OCI-LY7 (cell line): ENCODE data around the gene SDK2. TPM values are rescaled to one million over a fixed set of nuclear protein-coding genes. Genes with fewer than 3 reads are reported as not detected.

Source experiments
- BruUV-seq: library from RNA; stranded (reverse); fragments of 400-500 nt; replicated peaks from 2 replicates; lab custom pipeline; 2021; lab: Mats Ljungman, UMichigan
- CTCF ChIA-PET: fragments of 300-600 bp; sonication (Branson Sonifier 250); formaldehyde crosslinking; loops from one replicate; lab custom pipeline; 2022; ENCODE audit warnings: antibody characterized with exemption; ENCODE audit not compliant: unreplicated experiment; lab: Charles Lee
- POLR2A ChIA-PET: fragments of 300-600 bp; sonication (Branson Sonifier 250); formaldehyde crosslinking; loops from one replicate; lab custom pipeline; 2022; ENCODE audit warnings: antibody characterized with exemption; lab: Charles Lee
- DNase-seq: peaks from one replicate; pipeline ENCODE4 v3.0.0-alpha.2; 2015; ENCODE audit warnings: low spot score
- H2AFZ ChIP-seq: fragments of 200-600 bp; sonication (generic), shearing (Covaris generic); 2 replicates; pipeline ENCODE4 v1.6.1; 2014; ENCODE audit warnings: mild to moderate bottlenecking, antibody characterized with exemption, low read length, moderate library complexity
- H3K27ac ChIP-seq: fragments of 200-600 bp; sonication (generic); 2 replicates; pipeline ENCODE4 v1.5.1; 2014; ENCODE audit warnings: mixed run types, low read depth, mild to moderate bottlenecking, moderate library complexity, low read length, inconsistent platforms; ENCODE audit not compliant: poor library complexity, severe bottlenecking
- H3K36me3 ChIP-seq: fragments of 200-600 bp; sonication (generic); 2 replicates; pipeline ENCODE4 v1.6.1; 2014; ENCODE audit warnings: mild to moderate bottlenecking, antibody characterized with exemption, low read length, moderate library complexity, mixed read lengths; ENCODE audit not compliant: insufficient read depth
- H3K4me1 ChIP-seq: fragments of 200-600 bp; sonication (generic); 2 replicates; pipeline ENCODE4 v1.5.1; 2014; ENCODE audit warnings: mild to moderate bottlenecking, low read length; ENCODE audit not compliant: insufficient read depth, poor library complexity, severe bottlenecking
- H3K4me2 ChIP-seq: fragments of 200-600 bp; sonication (generic); 2 replicates; pipeline ENCODE4 v1.6.1; 2014; ENCODE audit warnings: mild to moderate bottlenecking, low read length
- H3K4me3 ChIP-seq: fragments of 200-600 bp; sonication (generic); 2 replicates; pipeline ENCODE4 v1.5.1; 2014; ENCODE audit warnings: mild to moderate bottlenecking, low read depth, low read length; ENCODE audit not compliant: poor library complexity, severe bottlenecking
- H3K79me2 ChIP-seq: fragments of 200-600 bp; sonication (generic); 2 replicates; pipeline ENCODE4 v1.6.1; 2016; ENCODE audit warnings: low read depth, mild to moderate bottlenecking, low read length, moderate library complexity, mixed read lengths; ENCODE audit not compliant: insufficient read depth
- H3K9me2 ChIP-seq: fragments of 200-600 bp; sonication (generic); 2 replicates; pipeline ENCODE4 v1.6.1; 2016; ENCODE audit warnings: mild to moderate bottlenecking, low read length, mixed read lengths; ENCODE audit not compliant: insufficient read depth
- H3K9me3 ChIP-seq: fragments of 200-600 bp; sonication (generic); 2 replicates; pipeline ENCODE4 v1.6.1; 2014; ENCODE audit warnings: mild to moderate bottlenecking, mixed run types, low read length, mixed read lengths
- H4K20me1 ChIP-seq: fragments of 200-600 bp; sonication (generic); 2 replicates; pipeline ENCODE4 v1.6.1; 2014; ENCODE audit warnings: mild to moderate bottlenecking, antibody characterized with exemption, low read length, moderate library complexity, mixed read lengths; ENCODE audit not compliant: insufficient read depth
- EZH2phosphoT487 ChIP-seq: fragments of 200-600 bp; sonication (generic); IDR thresholded peaks from 2 replicates; pipeline ENCODE4 v1.6.1; 2018; ENCODE audit warnings: low read depth, borderline replicate concordance, mild to moderate bottlenecking, mixed run types, antibody characterized with exemption, low read length, moderate library complexity, mixed read lengths
- intact Hi-C: fragments of 100-400 bp; cut with micrococcal nuclease; formaldehyde crosslinking; loops from one replicate; pipeline ENCODE4 v1.10.0; 2022; ENCODE audit not compliant: unreplicated experiment
- total RNA-seq, 2 experiments: library from RNA; depleted of rRNA in 1 of 2; stranded (reverse); fragments of >200 nt in 1 of 2; shearing (Covaris generic) in 1 of 2; gene quantifications; 2 replicates each; pipeline ENCODE4 v1.2.3, GENCODE V29; 2014 to 2022
- TF ChIP-seq, protein P1 (sequence below): fragments of 200-600 bp; sonication (generic); conservative IDR thresholded peaks from 2 replicates; pipeline ENCODE4 v1.5.1; 2014; ENCODE audit warnings: mild to moderate bottlenecking, antibody characterized with exemption, low read length, moderate library complexity, mixed read lengths

The SDK2 gene
- total RNA-seq, 2 experiments from 2014 or later = 0.32 to 1.8 TPM

DNA sequence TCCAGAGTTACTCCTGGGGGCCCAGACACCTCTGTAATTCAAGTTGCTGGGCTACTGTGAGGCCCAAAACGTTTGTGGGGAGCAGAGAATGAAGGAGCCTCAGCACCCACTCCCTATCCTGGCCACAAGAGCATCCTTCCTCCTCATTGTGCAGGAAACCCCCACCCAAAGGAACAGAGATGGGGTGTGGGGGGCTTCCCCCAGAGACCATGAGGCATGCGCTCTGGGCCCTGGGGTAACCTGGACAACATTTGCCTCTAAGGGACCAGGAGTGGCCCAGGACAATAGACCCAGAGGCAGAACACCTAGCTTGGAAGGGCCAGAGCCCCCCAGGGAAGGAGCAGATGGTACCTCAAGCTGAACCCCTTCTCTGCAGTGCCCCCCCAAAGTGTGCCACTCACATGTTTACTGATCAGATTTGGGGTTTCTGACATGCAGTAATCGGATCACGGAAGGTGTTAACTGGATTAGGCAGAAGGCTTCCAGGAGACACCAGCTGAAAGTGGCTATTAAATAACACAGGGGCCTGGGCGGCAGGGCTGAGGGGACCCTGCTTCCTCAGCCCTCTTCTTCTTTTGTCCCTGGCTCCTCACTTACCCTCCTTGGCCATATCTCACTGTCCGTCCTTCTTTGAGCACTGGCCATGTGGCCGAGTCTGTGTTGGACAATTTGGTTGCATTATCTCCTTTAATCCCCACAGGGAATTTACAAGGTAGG is 50.8 kb downstream of the SDK2 start:
- ChIA-PET CTCF (interaction anchor here (0.6 to 1.0 kb wide), 2 partner anchors 24 to 117 kb away, joined by 3 to 5 read pairs; no protein-coding TSS in a partner anchor), POLR2A (interaction anchor here (0.6 to 2.5 kb wide), 4 partner anchors 9 to 118 kb away, joined by 3 to 11 read pairs (median 6); no protein-coding TSS in a partner anchor)
- H3K4me1 ChIP-seq = peaks cover 83% of the 10 kb centered on the region
- intact Hi-C loops = loop anchor here (5.0 to 10.0 kb wide), 2 partner anchors 619 to 1569 kb away; partner anchors contain the start of gene TTYH2
- TF ChIP-seq EZH2phosphoT487 = no peak
- TF ChIP-seq, protein P1, sequence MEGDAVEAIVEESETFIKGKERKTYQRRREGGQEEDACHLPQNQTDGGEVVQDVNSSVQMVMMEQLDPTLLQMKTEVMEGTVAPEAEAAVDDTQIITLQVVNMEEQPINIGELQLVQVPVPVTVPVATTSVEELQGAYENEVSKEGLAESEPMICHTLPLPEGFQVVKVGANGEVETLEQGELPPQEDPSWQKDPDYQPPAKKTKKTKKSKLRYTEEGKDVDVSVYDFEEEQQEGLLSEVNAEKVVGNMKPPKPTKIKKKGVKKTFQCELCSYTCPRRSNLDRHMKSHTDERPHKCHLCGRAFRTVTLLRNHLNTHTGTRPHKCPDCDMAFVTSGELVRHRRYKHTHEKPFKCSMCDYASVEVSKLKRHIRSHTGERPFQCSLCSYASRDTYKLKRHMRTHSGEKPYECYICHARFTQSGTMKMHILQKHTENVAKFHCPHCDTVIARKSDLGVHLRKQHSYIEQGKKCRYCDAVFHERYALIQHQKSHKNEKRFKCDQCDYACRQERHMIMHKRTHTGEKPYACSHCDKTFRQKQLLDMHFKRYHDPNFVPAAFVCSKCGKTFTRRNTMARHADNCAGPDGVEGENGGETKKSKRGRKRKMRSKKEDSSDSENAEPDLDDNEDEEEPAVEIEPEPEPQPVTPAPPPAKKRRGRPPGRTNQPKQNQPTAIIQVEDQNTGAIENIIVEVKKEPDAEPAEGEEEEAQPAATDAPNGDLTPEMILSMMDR = no peak
- no peak overlapping the region; the same call in 1 of the 2 replicates for H2AFZ ChIP-seq
- no peaks in the 10 kb centered on the region for H4K20me1 ChIP-seq
- no peaks in the 10 kb centered on the region for H3K9me3 ChIP-seq
- H3K4me3 ChIP-seq = peak overlapping the region; percentile 11
- H3K9me2 ChIP-seq = no peaks in the 10 kb centered on the region
- H3K36me3 ChIP-seq = no peaks in the 10 kb centered on the region
- H3K79me2 ChIP-seq = no peaks in the 10 kb centered on the region; the same call in 1 of the 2 replicates
- H3K4me2 ChIP-seq = peak overlapping the region; percentile 55
- no TSS peak for BruUV-seq
- peak overlapping the region; percentile 96 for H3K27ac ChIP-seq
- DNase-seq = no peak

DNA sequence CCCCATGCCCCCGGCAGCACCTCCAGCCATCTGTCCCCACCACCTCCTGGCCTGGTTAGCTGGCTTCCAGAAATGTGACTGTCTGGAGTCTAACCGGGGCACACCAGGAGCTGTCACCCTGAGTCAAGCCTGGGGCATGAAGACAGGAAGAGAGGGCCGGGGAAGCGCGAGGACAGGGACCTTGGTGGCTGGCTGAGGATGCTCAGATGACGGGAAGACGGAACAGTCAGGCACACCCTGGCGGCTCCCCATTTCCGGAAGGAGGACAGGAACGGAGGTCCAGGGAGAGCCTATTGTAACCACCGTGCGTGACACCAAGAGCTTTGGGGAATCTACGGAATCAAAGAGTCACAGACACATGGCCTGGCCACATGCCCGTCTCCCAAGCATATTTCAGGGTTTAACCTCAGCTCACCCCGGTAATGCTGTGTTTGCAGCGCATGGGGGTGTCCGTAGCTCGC is 51.7 kb downstream of the SDK2 start:
- BruUV-seq = no TSS peak
- no peaks in the 10 kb centered on the region for H3K9me2 ChIP-seq
- ChIA-PET POLR2A (interaction anchor here (0.6 to 2.5 kb wide), 3 partner anchors 8 to 119 kb away, joined by 4 to 11 read pairs (median 8); no protein-coding TSS in a partner anchor), CTCF (interaction anchor here (0.5 to 1.2 kb wide), 3 partner anchors 8 to 118 kb away, joined by 3 to 5 read pairs (median 4); no protein-coding TSS in a partner anchor)
- H2AFZ ChIP-seq = no peak overlapping the region
- H3K36me3 ChIP-seq = no peaks in the 10 kb centered on the region
- no peaks in the 10 kb centered on the region for H4K20me1 ChIP-seq
- H3K27ac ChIP-seq = peak overlapping the region; percentile 96
- intact Hi-C loops = loop anchor here (5.0 to 10.0 kb wide), 2 partner anchors 620 to 1568 kb away; partner anchors contain the start of gene TTYH2
- DNase-seq = no peak
- peaks cover 86% of the 10 kb centered on the region for H3K4me1 ChIP-seq
- no peaks in the 10 kb centered on the region; the same call in 1 of the 2 replicates for H3K79me2 ChIP-seq
- H3K4me2 ChIP-seq = peak overlapping the region; percentile 76
- TF ChIP-seq, protein P1 = no peak
- TF ChIP-seq EZH2phosphoT487 = no peak
- no peaks in the 10 kb centered on the region for H3K9me3 ChIP-seq
- peak overlapping the region; percentile 64 for H3K4me3 ChIP-seq
